ENCODE results near the gene PRRC1.

DNA sequence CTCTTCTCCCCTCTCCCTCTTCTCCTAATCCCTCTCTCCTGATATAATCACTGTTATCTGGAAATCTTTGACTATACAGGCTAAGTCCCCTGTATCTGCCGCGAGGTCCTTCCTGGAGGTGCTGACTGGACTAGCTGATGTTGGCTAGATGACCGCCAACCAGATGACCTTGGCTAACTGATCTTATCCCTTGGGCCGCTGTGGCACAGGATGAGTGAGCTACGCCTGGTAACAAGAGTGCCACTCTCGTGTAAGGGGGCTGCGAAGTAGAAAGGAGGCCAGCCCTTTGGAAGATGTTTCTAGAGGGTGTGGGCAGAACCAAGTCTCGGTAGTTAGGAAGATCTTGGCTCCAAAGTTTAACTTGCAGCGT is 345 bp upstream of the PRRC1 start:
- TF ChIP-seq, protein P1, sequence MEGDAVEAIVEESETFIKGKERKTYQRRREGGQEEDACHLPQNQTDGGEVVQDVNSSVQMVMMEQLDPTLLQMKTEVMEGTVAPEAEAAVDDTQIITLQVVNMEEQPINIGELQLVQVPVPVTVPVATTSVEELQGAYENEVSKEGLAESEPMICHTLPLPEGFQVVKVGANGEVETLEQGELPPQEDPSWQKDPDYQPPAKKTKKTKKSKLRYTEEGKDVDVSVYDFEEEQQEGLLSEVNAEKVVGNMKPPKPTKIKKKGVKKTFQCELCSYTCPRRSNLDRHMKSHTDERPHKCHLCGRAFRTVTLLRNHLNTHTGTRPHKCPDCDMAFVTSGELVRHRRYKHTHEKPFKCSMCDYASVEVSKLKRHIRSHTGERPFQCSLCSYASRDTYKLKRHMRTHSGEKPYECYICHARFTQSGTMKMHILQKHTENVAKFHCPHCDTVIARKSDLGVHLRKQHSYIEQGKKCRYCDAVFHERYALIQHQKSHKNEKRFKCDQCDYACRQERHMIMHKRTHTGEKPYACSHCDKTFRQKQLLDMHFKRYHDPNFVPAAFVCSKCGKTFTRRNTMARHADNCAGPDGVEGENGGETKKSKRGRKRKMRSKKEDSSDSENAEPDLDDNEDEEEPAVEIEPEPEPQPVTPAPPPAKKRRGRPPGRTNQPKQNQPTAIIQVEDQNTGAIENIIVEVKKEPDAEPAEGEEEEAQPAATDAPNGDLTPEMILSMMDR (IDR thresholded peaks at IDR 0.05): no peak
- no peak for TF ChIP-seq FOXJ3 (CRISPR knock-in tag; IDR thresholded peaks at IDR 0.05)
- TF ChIP-seq RFX5 (IDR thresholded peaks at IDR 0.05; ENCODE audit: low read length): no peak
- no peak for TF ChIP-seq TAF1 (IDR thresholded peaks at IDR 0.05; ENCODE audit: borderline replicate concordance, low read depth, low read length)
- no peak for TF ChIP-seq GABPA (IDR thresholded peaks at IDR 0.05; ENCODE audit: low read depth)
- no peak for TF ChIP-seq YY1 (IDR thresholded peaks at IDR 0.05; ENCODE audit: low read depth)
- no peak for TF ChIP-seq POLR2AphosphoS5 (IDR thresholded peaks at IDR 0.05; ENCODE audit: low read depth, low read length)
- no peak for TF ChIP-seq EP300 (IDR thresholded peaks at IDR 0.05; ENCODE audit: borderline replicate concordance in 1 of 2, low read depth in 1 of 2, low read length in 1 of 2)
- TF ChIP-seq, protein P2, sequence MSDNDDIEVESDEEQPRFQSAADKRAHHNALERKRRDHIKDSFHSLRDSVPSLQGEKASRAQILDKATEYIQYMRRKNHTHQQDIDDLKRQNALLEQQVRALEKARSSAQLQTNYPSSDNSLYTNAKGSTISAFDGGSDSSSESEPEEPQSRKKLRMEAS (IDR thresholded peaks at IDR 0.05; ENCODE audit: low read depth): no peak; the same call in 1 of the 2 replicates
- TF ChIP-seq, protein P3, sequence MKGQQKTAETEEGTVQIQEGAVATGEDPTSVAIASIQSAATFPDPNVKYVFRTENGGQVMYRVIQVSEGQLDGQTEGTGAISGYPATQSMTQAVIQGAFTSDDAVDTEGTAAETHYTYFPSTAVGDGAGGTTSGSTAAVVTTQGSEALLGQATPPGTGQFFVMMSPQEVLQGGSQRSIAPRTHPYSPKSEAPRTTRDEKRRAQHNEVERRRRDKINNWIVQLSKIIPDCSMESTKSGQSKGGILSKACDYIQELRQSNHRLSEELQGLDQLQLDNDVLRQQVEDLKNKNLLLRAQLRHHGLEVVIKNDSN (IDR thresholded peaks at IDR 0.05; ENCODE audit: borderline replicate concordance, low read depth): no peak
- no peak for TF ChIP-seq RAD21 (IDR thresholded peaks at IDR 0.05; ENCODE audit: low read length)
- TF ChIP-seq, protein P4, sequence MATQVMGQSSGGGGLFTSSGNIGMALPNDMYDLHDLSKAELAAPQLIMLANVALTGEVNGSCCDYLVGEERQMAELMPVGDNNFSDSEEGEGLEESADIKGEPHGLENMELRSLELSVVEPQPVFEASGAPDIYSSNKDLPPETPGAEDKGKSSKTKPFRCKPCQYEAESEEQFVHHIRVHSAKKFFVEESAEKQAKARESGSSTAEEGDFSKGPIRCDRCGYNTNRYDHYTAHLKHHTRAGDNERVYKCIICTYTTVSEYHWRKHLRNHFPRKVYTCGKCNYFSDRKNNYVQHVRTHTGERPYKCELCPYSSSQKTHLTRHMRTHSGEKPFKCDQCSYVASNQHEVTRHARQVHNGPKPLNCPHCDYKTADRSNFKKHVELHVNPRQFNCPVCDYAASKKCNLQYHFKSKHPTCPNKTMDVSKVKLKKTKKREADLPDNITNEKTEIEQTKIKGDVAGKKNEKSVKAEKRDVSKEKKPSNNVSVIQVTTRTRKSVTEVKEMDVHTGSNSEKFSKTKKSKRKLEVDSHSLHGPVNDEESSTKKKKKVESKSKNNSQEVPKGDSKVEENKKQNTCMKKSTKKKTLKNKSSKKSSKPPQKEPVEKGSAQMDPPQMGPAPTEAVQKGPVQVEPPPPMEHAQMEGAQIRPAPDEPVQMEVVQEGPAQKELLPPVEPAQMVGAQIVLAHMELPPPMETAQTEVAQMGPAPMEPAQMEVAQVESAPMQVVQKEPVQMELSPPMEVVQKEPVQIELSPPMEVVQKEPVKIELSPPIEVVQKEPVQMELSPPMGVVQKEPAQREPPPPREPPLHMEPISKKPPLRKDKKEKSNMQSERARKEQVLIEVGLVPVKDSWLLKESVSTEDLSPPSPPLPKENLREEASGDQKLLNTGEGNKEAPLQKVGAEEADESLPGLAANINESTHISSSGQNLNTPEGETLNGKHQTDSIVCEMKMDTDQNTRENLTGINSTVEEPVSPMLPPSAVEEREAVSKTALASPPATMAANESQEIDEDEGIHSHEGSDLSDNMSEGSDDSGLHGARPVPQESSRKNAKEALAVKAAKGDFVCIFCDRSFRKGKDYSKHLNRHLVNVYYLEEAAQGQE (IDR thresholded peaks at IDR 0.05; ENCODE audit: low read depth, low read length): no peak

All from SK-N-SH (cell line).